HepG2 (cell line): Measurements from ENCODE around the gene SERTAD2. TPM values are rescaled to one million over a fixed set of nuclear protein-coding genes. Genes with fewer than 3 reads are reported as not detected.

Experiments used
- CHCHD3 ChIP-seq: sonication (generic); formaldehyde crosslinking; IDR thresholded peaks from 2 replicates; pipeline ENCODE4 v1.8.0; 2022; ENCODE audit warnings: mild to moderate bottlenecking, missing genetic modification reagents, moderate library complexity
- KDM3A ChIP-seq: IDR thresholded peaks from 2 replicates; pipeline ENCODE4 v1.6.1; 2018; ENCODE audit warnings: low read depth, missing compliant biosample characterization
- MED8 ChIP-seq: sonication (generic); formaldehyde crosslinking; IDR thresholded peaks from 2 replicates; pipeline ENCODE4 v1.8.1; 2023; ENCODE audit warnings: mild to moderate bottlenecking, missing genetic modification reagents; ENCODE audit not compliant: insufficient replicate concordance
- MIXL1 ChIP-seq: IDR thresholded peaks from 2 replicates; pipeline ENCODE4 v1.6.1; 2016
- RCOR2 ChIP-seq: IDR thresholded peaks from 2 replicates; pipeline ENCODE4 v1.6.1; 2016; ENCODE audit warnings: missing biosample characterization, missing genetic modification reagents
- SALL1 ChIP-seq: sonication (generic); formaldehyde crosslinking; IDR thresholded peaks from 2 replicates; pipeline ENCODE4 v1.8.0; 2022; ENCODE audit warnings: mild to moderate bottlenecking, missing genetic modification reagents
- SNAPC5 ChIP-seq: sonication (generic); formaldehyde crosslinking; IDR thresholded peaks from 2 replicates; pipeline ENCODE4 v1.8.1; 2023; ENCODE audit warnings: mild to moderate bottlenecking, missing genetic modification reagents, borderline replicate concordance
- SRF ChIP-seq: IDR thresholded peaks from 2 replicates; pipeline ENCODE4 v1.6.1; 2011; ENCODE audit warnings: mild to moderate bottlenecking, low read depth, low read length, moderate library complexity
- SYNCRIP ChIP-seq: fragments of 200-400 bp; formaldehyde crosslinking; IDR thresholded peaks from 2 replicates; pipeline ENCODE4 v1.6.1; 2018; ENCODE audit warnings: mild to moderate bottlenecking, low read depth, low read length; ENCODE audit not compliant: insufficient read depth
- TEAD2 ChIP-seq: sonication (generic); formaldehyde crosslinking; IDR thresholded peaks from 2 replicates; pipeline ENCODE4 v1.9.0; 2021; ENCODE audit warnings: missing genetic modification reagents
- ZBTB43 ChIP-seq: sonication (generic); formaldehyde crosslinking; conservative IDR thresholded peaks from 2 replicates; pipeline ENCODE4 v1.4.0; 2020; ENCODE audit warnings: missing genetic modification reagents
- ZFP36L2 ChIP-seq: sonication (generic); formaldehyde crosslinking; IDR thresholded peaks from 2 replicates; pipeline ENCODE4 v1.4.0; 2020; ENCODE audit warnings: missing genetic modification reagents
- ZFX ChIP-seq: sonication (generic); formaldehyde crosslinking; IDR thresholded peaks from 2 replicates; pipeline ENCODE4 v1.4.0; 2020; ENCODE audit warnings: mild to moderate bottlenecking, low read depth, missing genetic modification reagents, moderate library complexity
- ZFYVE20 ChIP-seq: sonication (generic); formaldehyde crosslinking; IDR thresholded peaks from 2 replicates; pipeline ENCODE4 v1.8.0; 2023; ENCODE audit warnings: low read depth, mild to moderate bottlenecking, moderate library complexity, missing genetic modification reagents, borderline replicate concordance
- ZMAT3 ChIP-seq: sonication (generic); formaldehyde crosslinking; conservative IDR thresholded peaks from 2 replicates; pipeline ENCODE4 v1.7.0; 2021; ENCODE audit warnings: missing genetic modification reagents
- ZNF33B ChIP-seq: sonication (generic); formaldehyde crosslinking; IDR thresholded peaks from 2 replicates; pipeline ENCODE4 v1.5.1; 2020; ENCODE audit warnings: mild to moderate bottlenecking, missing genetic modification reagents
- ZNF451 ChIP-seq: sonication (generic); formaldehyde crosslinking; IDR thresholded peaks from 2 replicates; pipeline ENCODE4 v1.5.0; 2020; ENCODE audit warnings: mild to moderate bottlenecking, missing genetic modification reagents
- ZSCAN30 ChIP-seq: sonication (generic); formaldehyde crosslinking; IDR thresholded peaks from 2 replicates; pipeline ENCODE4 v1.5.0; 2020; ENCODE audit warnings: mild to moderate bottlenecking, missing genetic modification reagents
- polyA plus RNA-seq, 8 experiments: library from polyadenylated mRNA; depleted of rRNA in 3 of 8; stranded (reverse) in 7 of 8; unstranded in 1 of 8; fragments of >200 nt; fragmentation: Illumina TruSeq in 4 of 8; extraction: Trizol in 4 of 8; gene quantifications; 2 replicates each; pipeline versions ENCODE4 v1.2.1 to v1.2.3, GENCODE V29; 2011 to 2016; ENCODE audit warnings: low read depth in 4 of 8, missing spikeins in 1 of 8, mixed read lengths in 1 of 8; ENCODE audit not compliant: insufficient read depth in 1 of 8
- total RNA-seq, 5 experiments: library from RNA; depleted of rRNA; stranded (reverse); fragments of >200 nt; fragmentation: Illumina TruSeq; extraction: Trizol; gene quantifications; 2 replicates each; pipeline ENCODE4 v1.2.3, GENCODE V29; 2016; ENCODE audit warnings: low read depth in 1 of 5
- TF ChIP-seq, protein P1 (sequence below): sonication (generic); formaldehyde crosslinking; IDR thresholded peaks from 2 replicates; pipeline ENCODE4 v1.4.0; 2020; ENCODE audit warnings: missing genetic modification reagents, low read depth, mild to moderate bottlenecking, borderline replicate concordance
- TF ChIP-seq, protein P2 (sequence below): sonication (generic); formaldehyde crosslinking; IDR thresholded peaks from 2 replicates; pipeline ENCODE4 v1.8.1; 2023; ENCODE audit warnings: mild to moderate bottlenecking, missing genetic modification reagents
- TF ChIP-seq, protein P3 (sequence below): sonication (generic); formaldehyde crosslinking; IDR thresholded peaks from 2 replicates; pipeline ENCODE4 v1.4.0; 2020; ENCODE audit warnings: missing genetic modification reagents

The SERTAD2 gene
- total and polyA plus RNA-seq, 2 of the 13 experiments (the other 11 are each of a cell fraction or from before 2014, with no cell fraction given) = 6.7 to 22.6 TPM

DNA sequence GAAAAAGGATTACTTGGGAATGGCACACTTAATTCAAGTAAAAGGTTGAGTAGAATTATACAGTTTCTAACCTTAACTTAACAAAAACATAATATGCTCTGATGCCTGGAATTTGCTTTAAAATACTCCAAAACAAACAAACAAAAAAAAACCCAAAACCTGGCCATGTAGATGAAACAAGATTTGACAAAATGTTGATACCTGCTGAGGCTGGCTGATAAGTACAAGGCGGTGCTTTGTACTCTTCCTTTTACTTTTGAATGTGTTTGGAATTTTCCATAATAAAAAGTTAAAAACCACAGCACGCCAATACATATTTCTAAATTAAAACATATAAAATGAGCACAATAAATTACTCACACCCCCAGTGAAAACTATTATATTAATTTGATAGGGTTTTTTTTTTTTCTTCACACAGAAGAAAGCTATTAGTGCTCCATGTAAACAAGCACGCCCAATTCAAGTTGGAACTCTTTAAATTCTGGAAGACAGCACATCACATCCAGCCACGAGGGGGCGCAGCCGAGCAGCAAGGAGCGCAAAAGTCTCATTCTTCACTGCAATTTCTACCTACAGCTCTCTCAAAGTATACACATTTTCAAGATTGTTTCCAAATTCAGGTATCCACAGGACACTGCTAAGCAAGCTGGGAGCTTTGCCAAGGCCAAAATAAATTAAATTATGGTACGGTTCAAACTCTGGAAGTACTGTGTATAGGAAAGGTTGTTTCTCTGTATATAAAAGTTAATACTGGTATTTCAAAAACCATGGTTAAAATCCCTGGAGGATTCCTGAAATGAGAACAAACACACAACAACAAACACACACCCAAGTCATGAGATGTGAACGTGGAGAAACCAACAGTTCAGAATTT, 7.5 kb downstream of the SERTAD2 start (continued):
- no peak for TF ChIP-seq ZFX (CRISPR knock-in tag)
- no peak for TF ChIP-seq RCOR2 (CRISPR knock-in tag)
- no peak for TF ChIP-seq TEAD2 (CRISPR knock-in tag)
- TF ChIP-seq MED8 = no peak
- no peak for TF ChIP-seq ZNF451
- no peak for TF ChIP-seq ZMAT3 (CRISPR knock-in tag)
- peak; percentile 12; the same call in 1 of the 2 replicates for TF ChIP-seq SALL1 (CRISPR knock-in tag)
- TF ChIP-seq CHCHD3 (CRISPR knock-in tag) = no peak
- TF ChIP-seq ZSCAN30 (CRISPR knock-in tag) = no peak
- TF ChIP-seq KDM3A (CRISPR knock-in tag) = peak; percentile 70; the same call in 1 of the 2 replicates
- TF ChIP-seq MIXL1 = 0 out of 2 replicates have a peak, but pooled peaks have one; percentile 39
- no peak for TF ChIP-seq ZFP36L2 (CRISPR knock-in tag)
- TF ChIP-seq SRF = 0 out of 2 replicates have a peak, but pooled peaks have one; percentile 24
- TF ChIP-seq ZFYVE20 = no peak
- TF ChIP-seq, protein P1, sequence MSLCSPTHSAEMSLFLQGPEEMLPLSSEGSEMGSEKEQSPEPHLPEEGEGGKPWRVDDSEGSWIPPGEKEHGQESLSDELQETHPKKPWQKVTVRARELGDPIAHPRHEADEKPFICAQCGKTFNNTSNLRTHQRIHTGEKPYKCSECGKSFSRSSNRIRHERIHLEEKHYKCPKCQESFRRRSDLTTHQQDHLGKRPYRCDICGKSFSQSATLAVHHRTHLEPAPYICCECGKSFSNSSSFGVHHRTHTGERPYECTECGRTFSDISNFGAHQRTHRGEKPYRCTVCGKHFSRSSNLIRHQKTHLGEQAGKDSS = no peak
- TF ChIP-seq, protein P2, sequence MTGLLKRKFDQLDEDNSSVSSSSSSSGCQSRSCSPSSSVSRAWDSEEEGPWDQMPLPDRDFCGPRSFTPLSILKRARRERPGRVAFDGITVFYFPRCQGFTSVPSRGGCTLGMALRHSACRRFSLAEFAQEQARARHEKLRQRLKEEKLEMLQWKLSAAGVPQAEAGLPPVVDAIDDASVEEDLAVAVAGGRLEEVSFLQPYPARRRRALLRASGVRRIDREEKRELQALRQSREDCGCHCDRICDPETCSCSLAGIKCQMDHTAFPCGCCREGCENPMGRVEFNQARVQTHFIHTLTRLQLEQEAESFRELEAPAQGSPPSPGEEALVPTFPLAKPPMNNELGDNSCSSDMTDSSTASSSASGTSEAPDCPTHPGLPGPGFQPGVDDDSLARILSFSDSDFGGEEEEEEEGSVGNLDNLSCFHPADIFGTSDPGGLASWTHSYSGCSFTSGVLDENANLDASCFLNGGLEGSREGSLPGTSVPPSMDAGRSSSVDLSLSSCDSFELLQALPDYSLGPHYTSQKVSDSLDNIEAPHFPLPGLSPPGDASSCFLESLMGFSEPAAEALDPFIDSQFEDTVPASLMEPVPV (CRISPR knock-in tag) = no peak
- no peak for TF ChIP-seq ZNF33B (CRISPR knock-in tag)
- no peak for TF ChIP-seq ZBTB43 (CRISPR knock-in tag)
- TF ChIP-seq SYNCRIP = no peak
- TF ChIP-seq SNAPC5 (CRISPR knock-in tag) = no peak; the same call in 1 of the 2 replicates
- TF ChIP-seq, protein P3, sequence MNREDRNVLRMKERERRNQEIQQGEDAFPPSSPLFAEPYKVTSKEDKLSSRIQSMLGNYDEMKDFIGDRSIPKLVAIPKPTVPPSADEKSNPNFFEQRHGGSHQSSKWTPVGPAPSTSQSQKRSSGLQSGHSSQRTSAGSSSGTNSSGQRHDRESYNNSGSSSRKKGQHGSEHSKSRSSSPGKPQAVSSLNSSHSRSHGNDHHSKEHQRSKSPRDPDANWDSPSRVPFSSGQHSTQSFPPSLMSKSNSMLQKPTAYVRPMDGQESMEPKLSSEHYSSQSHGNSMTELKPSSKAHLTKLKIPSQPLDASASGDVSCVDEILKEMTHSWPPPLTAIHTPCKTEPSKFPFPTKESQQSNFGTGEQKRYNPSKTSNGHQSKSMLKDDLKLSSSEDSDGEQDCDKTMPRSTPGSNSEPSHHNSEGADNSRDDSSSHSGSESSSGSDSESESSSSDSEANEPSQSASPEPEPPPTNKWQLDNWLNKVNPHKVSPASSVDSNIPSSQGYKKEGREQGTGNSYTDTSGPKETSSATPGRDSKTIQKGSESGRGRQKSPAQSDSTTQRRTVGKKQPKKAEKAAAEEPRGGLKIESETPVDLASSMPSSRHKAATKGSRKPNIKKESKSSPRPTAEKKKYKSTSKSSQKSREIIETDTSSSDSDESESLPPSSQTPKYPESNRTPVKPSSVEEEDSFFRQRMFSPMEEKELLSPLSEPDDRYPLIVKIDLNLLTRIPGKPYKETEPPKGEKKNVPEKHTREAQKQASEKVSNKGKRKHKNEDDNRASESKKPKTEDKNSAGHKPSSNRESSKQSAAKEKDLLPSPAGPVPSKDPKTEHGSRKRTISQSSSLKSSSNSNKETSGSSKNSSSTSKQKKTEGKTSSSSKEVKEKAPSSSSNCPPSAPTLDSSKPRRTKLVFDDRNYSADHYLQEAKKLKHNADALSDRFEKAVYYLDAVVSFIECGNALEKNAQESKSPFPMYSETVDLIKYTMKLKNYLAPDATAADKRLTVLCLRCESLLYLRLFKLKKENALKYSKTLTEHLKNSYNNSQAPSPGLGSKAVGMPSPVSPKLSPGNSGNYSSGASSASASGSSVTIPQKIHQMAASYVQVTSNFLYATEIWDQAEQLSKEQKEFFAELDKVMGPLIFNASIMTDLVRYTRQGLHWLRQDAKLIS (CRISPR knock-in tag) = no peak
